Hematopoietic multipotent progenitor cell treated with erythropoietin and hydrocortisone succinate and interleukin-3 and kit ligand, for 17 days (in vitro differentiated cells): ENCODE results near the gene LAMTOR1.

Source experiments
- DNase-seq: peaks from one replicate; pipeline ENCODE4 v3.0.0-alpha.2; 2015; ENCODE audit warnings: low spot score

The LAMTOR1 gene

GRCh38 chr11:72081821-72082453 is 21.2 kb downstream of the LAMTOR1 start:
- DNase-seq = no peak

GRCh38 chr11:72081184-72081644 is 21.9 kb downstream of the LAMTOR1 start:
- DNase-seq = no peak

- peak; percentile 99 for DNase-seq
Measured at GRCh38 chr11:72080326-72081183, 22.5 kb downstream of the LAMTOR1 start, which contains the start of the genes LRRC51 and NUMA1. Gene LRRC51, plus strand, starts transcription at chr11:72080850. Its CDS starts 8,234 bp downstream, at chr11:72089084. Gene NUMA1, minus strand, starts transcription at chr11:72080542. Its CDS starts 44,599 bp downstream, at chr11:72035943.

- DNase-seq = peak; percentile 54
Measured at GRCh38 chr11:72079819-72080325, 23.2 kb downstream of the LAMTOR1 start.

GRCh38 chr11:72078477-72078876 is 24.6 kb downstream of the LAMTOR1 start:
- no peak for DNase-seq

GRCh38 chr11:72075756-72076155 is 27.3 kb downstream of the LAMTOR1 start:
- no peak for DNase-seq

GRCh38 chr11:72075109-72075508 is 28.0 kb downstream of the LAMTOR1 start:
- no peak for DNase-seq

GRCh38 chr11:72072348-72072747 is 30.7 kb downstream of the LAMTOR1 start:
- DNase-seq = no peak

- DNase-seq = peak; percentile 9
Measured at GRCh38 chr11:72070491-72070890, 32.6 kb downstream of the LAMTOR1 start.

GRCh38 chr11:72069787-72070251 is 33.3 kb downstream of the LAMTOR1 start:
- DNase-seq = peak; percentile 82

- no peak for DNase-seq
Measured at GRCh38 chr11:72069200-72069599, 33.9 kb downstream of the LAMTOR1 start.

GRCh38 chr11:72067676-72068075 is 35.4 kb downstream of the LAMTOR1 start:
- no peak for DNase-seq

- no peak for DNase-seq
Measured at GRCh38 chr11:72067266-72067665, 35.8 kb downstream of the LAMTOR1 start.

GRCh38 chr11:72066855-72067254 is 36.2 kb downstream of the LAMTOR1 start:
- no peak for DNase-seq

- no peak for DNase-seq
Measured at GRCh38 chr11:72061739-72062396, 41.2 kb downstream of the LAMTOR1 start.

GRCh38 chr11:72058416-72059034 is 44.6 kb downstream of the LAMTOR1 start:
- DNase-seq = no peak

GRCh38 chr11:72048766-72049460 is 54.2 kb downstream of the LAMTOR1 start:
- no peak for DNase-seq
